A549 (cell line): Measurements from ENCODE around the gene ZDHHC3. TPM values are rescaled to one million over a fixed set of nuclear protein-coding genes. Genes with fewer than 3 reads are reported as not detected.

Source experiments
- ATAC-seq, 2 experiments: fragments of 200-7000 bp in 1 of 2; fragments of >200 bp in 1 of 2; cut with Nextera tagmentation in 1 of 2; cut with Tn5 transposase in 1 of 2; 3 replicates each; pipeline versions ENCODE4 v1.8.0 to v1.9.1; 2018 to 2020; ENCODE audit warnings: mild to moderate bottlenecking in 1 of 2, moderate library complexity in 1 of 2
- CTCF ChIA-PET: fragments of 300-600 bp; sonication (Branson Sonifier 250); formaldehyde crosslinking; extraction: SDS; loops from one replicate; lab custom pipeline; 2021; ENCODE audit warnings: antibody characterized with exemption, inconsistent platforms; lab: Yijun Ruan, JAX
- POLR2A ChIA-PET: fragments of 350-600 bp; formaldehyde crosslinking; extraction: SDS; loops from one replicate; lab custom pipeline; 2021; ENCODE audit warnings: antibody characterized with exemption, inconsistent platforms; lab: Yijun Ruan, JAX
- DNase-seq, 2 experiments: peaks; one replicate each; pipeline versions ENCODE4 v3.0.0 to v3.0.0-alpha.2; 2011 to 2016; ENCODE audit warnings: low read depth in 1 of 2, low spot score in 1 of 2
- FAIRE-seq: peaks from 2 replicates; lab custom pipeline; 2011; peaks lifted over from hg19 to GRCh38; lab: Jason Lieb, UNC
- H3K27ac ChIP-seq, 2 experiments: fragments of >200 bp; sonication (Bioruptor Twin); formaldehyde crosslinking; 3 replicates each; pipeline ENCODE4 v1.5.1; 2016 to 2017
- H3K4me1 ChIP-seq: fragments of >200 bp; sonication (Bioruptor Twin); formaldehyde crosslinking; 3 replicates; pipeline ENCODE4 v1.6.1; 2016
- H3K4me2 ChIP-seq: fragments of >200 bp; sonication (Bioruptor Twin); formaldehyde crosslinking; 3 replicates; pipeline ENCODE4 v1.6.1; 2016
- H3K4me3 ChIP-seq: fragments of >200 bp; sonication (Bioruptor Twin); formaldehyde crosslinking; 3 replicates; pipeline ENCODE4 v1.5.1; 2016
- H3K9me3 ChIP-seq: fragments of >200 bp; sonication (Bioruptor Twin); formaldehyde crosslinking; 3 replicates; pipeline ENCODE4 v1.6.1; 2016
- BCL3 ChIP-seq: fragments of >200 bp; sonication (Bioruptor Twin); formaldehyde crosslinking; IDR thresholded peaks from 3 replicates; pipeline ENCODE4 v1.6.1; 2016
- CEBPB ChIP-seq, 2 experiments: fragments of >200 bp in 1 of 2; sonication (Bioruptor Twin) in 1 of 2; formaldehyde crosslinking in 1 of 2; IDR thresholded peaks; 2 replicates each; pipeline ENCODE4 v1.6.1; 2012 to 2016
- CTCF ChIP-seq: fragments of >200 bp; sonication (Bioruptor Twin); formaldehyde crosslinking; IDR thresholded peaks from 3 replicates; pipeline ENCODE4 v1.5.1; 2016
- EHF ChIP-seq: fragments of 250-450 bp; sonication (Bioruptor Pico); IDR thresholded peaks from 2 replicates; pipeline ENCODE4 v1.5.0; 2020; ENCODE audit warnings: mild to moderate bottlenecking
- EP300 ChIP-seq, 2 experiments: fragments of >200 bp; sonication (Bioruptor Twin); formaldehyde crosslinking; IDR thresholded peaks; 2 replicates in 1 of 2; 3 replicates in 1 of 2; pipeline ENCODE4 v1.6.1; 2016 to 2017
- FOSL2 ChIP-seq, 2 experiments: fragments of 450-650 bp in 1 of 2; fragments of >200 bp in 1 of 2; sonication (Bioruptor Twin) in 1 of 2; formaldehyde crosslinking; IDR thresholded peaks; 2 replicates each; pipeline versions ENCODE4 v1.5.0 to v1.6.1; 2016 to 2020; ENCODE audit warnings: mild to moderate bottlenecking in 1 of 2, moderate library complexity in 1 of 2
- FOXS1 ChIP-seq: fragments of 250-450 bp; sonication (Bioruptor Pico); IDR thresholded peaks from 2 replicates; pipeline ENCODE4 v1.5.0; 2020; ENCODE audit warnings: mild to moderate bottlenecking, moderate library complexity
- GATA3 ChIP-seq: IDR thresholded peaks from 2 replicates; pipeline ENCODE4 v1.6.1; 2012; ENCODE audit warnings: borderline replicate concordance
- HES2 ChIP-seq: fragments of >200 bp; sonication (Bioruptor Twin); formaldehyde crosslinking; IDR thresholded peaks from 2 replicates; pipeline ENCODE4 v1.6.1; 2016
- HEYL ChIP-seq: fragments of 250-450 bp; sonication (Bioruptor Pico); IDR thresholded peaks from 2 replicates; pipeline ENCODE4 v1.8.0; 2021; ENCODE audit warnings: mild to moderate bottlenecking, moderate library complexity
- HOXA7 ChIP-seq: fragments of 250-450 bp; sonication (Bioruptor Pico); IDR thresholded peaks from 2 replicates; pipeline ENCODE4 v1.5.0; 2020; ENCODE audit warnings: mild to moderate bottlenecking, moderate library complexity
- HOXB13 ChIP-seq: fragments of 250-450 bp; sonication (Bioruptor Pico); IDR thresholded peaks from 2 replicates; pipeline ENCODE4 v1.5.0; 2020; ENCODE audit warnings: low read depth, mild to moderate bottlenecking, moderate library complexity
- JUNB ChIP-seq: fragments of >200 bp; sonication (Bioruptor Twin); formaldehyde crosslinking; IDR thresholded peaks from 2 replicates; pipeline ENCODE4 v1.6.1; 2016
- KDM1A ChIP-seq: fragments of 200-600 bp; sonication (generic); IDR thresholded peaks from 2 replicates; pipeline ENCODE4 v1.6.1; 2016; ENCODE audit warnings: low read depth, mild to moderate bottlenecking
- KDM5A ChIP-seq: fragments of 200-600 bp; sonication (generic); IDR thresholded peaks from 2 replicates; pipeline ENCODE4 v1.6.1; 2016; ENCODE audit warnings: antibody characterized with exemption, mild to moderate bottlenecking
- MAX ChIP-seq: IDR thresholded peaks from 2 replicates; pipeline ENCODE4 v1.6.1; 2012
- NR3C1 ChIP-seq: fragments of >200 bp; sonication (Bioruptor Twin); formaldehyde crosslinking; IDR thresholded peaks from 3 replicates; pipeline ENCODE4 v1.6.1; 2017
- PBX3 ChIP-seq: IDR thresholded peaks from 2 replicates; pipeline ENCODE4 v1.6.1; 2012
- POLR2AphosphoS2 ChIP-seq: conservative IDR thresholded peaks from 2 replicates; pipeline ENCODE4 v1.6.1; 2012; ENCODE audit warnings: low read length, improper control_type of control experiment, inconsistent platforms
- RAD21 ChIP-seq, 2 experiments: fragments of >200 bp in 1 of 2; sonication (Bioruptor Twin) in 1 of 2; formaldehyde crosslinking in 1 of 2; IDR thresholded peaks in 1 of 2; conservative IDR thresholded peaks in 1 of 2; 2 replicates in 1 of 2; 3 replicates in 1 of 2; pipeline ENCODE4 v1.6.1; 2012 to 2018; ENCODE audit warnings: inconsistent platforms in 1 of 2
- REST ChIP-seq: fragments of 200-600 bp; sonication (generic); IDR thresholded peaks from 2 replicates; pipeline ENCODE4 v1.6.1; 2016; ENCODE audit warnings: antibody characterized with exemption, mild to moderate bottlenecking, moderate library complexity
- TP53 ChIP-seq: fragments of 250-450 bp; sonication (Bioruptor Pico); IDR thresholded peaks from 2 replicates; pipeline ENCODE4 v1.5.0; 2021; ENCODE audit warnings: mild to moderate bottlenecking, moderate library complexity
- ZFP36 ChIP-seq: fragments of 450-650 bp; IDR thresholded peaks from 2 replicates; pipeline ENCODE4 v1.6.1; 2014; ENCODE audit warnings: borderline replicate concordance; ENCODE audit not compliant: partially characterized antibody
- ZSCAN20 ChIP-seq: fragments of 250-450 bp; sonication (Bioruptor Pico); IDR thresholded peaks from 2 replicates; pipeline ENCODE4 v1.8.0; 2022; ENCODE audit warnings: mild to moderate bottlenecking, moderate library complexity
- WGBS: methylation state at CpG from one replicate; pipeline ENCODE4 v1.1.6; 2017; ENCODE audit errors: missing lambda C conversion rate; 5-methylcytosine and 5-hydroxymethylcytosine counted together
- polyA plus RNA-seq, 4 experiments: library from polyadenylated mRNA; depleted of rRNA in 3 of 4; stranded (reverse); fragments of >200 nt; fragmentation: RNase III in 1 of 4; extraction: RNeasy Plus Mini Kit Qiagen cat#74134 plus additional on column Dnase treatment in 1 of 4; gene quantifications; 2 replicates in 3 of 4; 3 replicates in 1 of 4; pipeline ENCODE4 v1.2.3, GENCODE V29; 2011 to 2017

Gene ZDHHC3
- polyA plus RNA-seq, 2 of the 4 experiments (the other 2 are of a cell fraction), result 28.7 to 57.7 TPM

- no peak overlapping the region for H3K4me3 ChIP-seq
- CTCF ChIA-PET, result interaction anchor here (1.7 kb wide), 1 partner anchor 11 kb away, joined by 6 read pairs; no protein-coding TSS in a partner anchor
- WGBS, result 80% methylated on average over 13 of the region's 15 CpGs
- H3K4me2 ChIP-seq, result no peak overlapping the region
- DNase-seq (no peak), ATAC-seq (no peak), FAIRE-seq (no peak)
- no peaks in the 10 kb centered on the region for H3K4me1 ChIP-seq
- POLR2A ChIA-PET, result no interaction called here
- TF ChIP-seq HEYL (CRISPR knock-in tag) (no peak), KDM5A (no peak), GATA3 (no peak), CTCF (no peak), NR3C1 (no peak), ZSCAN20 (CRISPR knock-in tag) (no peak), HES2 (no peak)
- H3K9me3 ChIP-seq, result peaks cover 3% of the 10 kb centered on the region; the same call in 1 of the 3 replicates
- no peak overlapping the region for H3K27ac ChIP-seq
Measured at GRCh38 chr3:44903751-44904150, 72.2 kb downstream of the ZDHHC3 start.

GRCh38 chr3:44903314-44903713, 72.7 kb downstream of the ZDHHC3 start:
- DNase-seq (no peak), ATAC-seq (no peak), FAIRE-seq (no peak)
- 29% methylated on average over 1 of the region's 2 CpGs for WGBS
- Histone ChIP-seq H3K4me1 (no peaks in the 10 kb centered on the region), H3K27ac (no peak overlapping the region), H3K4me3 (no peak overlapping the region), H3K9me3 (peaks cover 3% of the 10 kb centered on the region; the same call in 1 of the 3 replicates), H3K4me2 (no peak overlapping the region)
- ChIA-PET POLR2A (no interaction called here), CTCF (no interaction called here)
- TF ChIP-seq CEBPB (IDR thresholded peaks at IDR 0.05), result no peak
- TF ChIP-seq HOXB13 (CRISPR knock-in tag), result no peak
- no peak for TF ChIP-seq MAX
- no peak for TF ChIP-seq REST
- TF ChIP-seq KDM1A, result no peak
- no peak for TF ChIP-seq JUNB
- no peak for TF ChIP-seq FOXS1 (CRISPR knock-in tag)
- no peak for TF ChIP-seq EP300 (IDR thresholded peaks at IDR 0.05)
- TF ChIP-seq FOSL2 (IDR thresholded peaks at IDR 0.05), result no peak
- TF ChIP-seq FOSL2 (CRISPR knock-in tag; IDR thresholded peaks at IDR 0.05), result no peak

GRCh38 chr3:44902628-44903027, 73.3 kb downstream of the ZDHHC3 start:
- Histone ChIP-seq H3K27ac (no peak overlapping the region), H3K9me3 (peaks cover 3% of the 10 kb centered on the region; the same call in 1 of the 3 replicates), H3K4me3 (no peak overlapping the region), H3K4me2 (no peak overlapping the region), H3K4me1 (no peaks in the 10 kb centered on the region)
- WGBS, result 73% methylated on average over 4 of the region's 4 CpGs
- no peak for FAIRE-seq
- ChIA-PET POLR2A (no interaction called here), CTCF (no interaction called here)
- TF ChIP-seq HOXA7, result no peak
- no peak for TF ChIP-seq MAX
- no peak for TF ChIP-seq ZFP36
- no peak for TF ChIP-seq GATA3
- no peak for TF ChIP-seq BCL3
- no peak for TF ChIP-seq PBX3
- TF ChIP-seq POLR2AphosphoS2, result no peak
- no peak for TF ChIP-seq EHF (CRISPR knock-in tag)
- TF ChIP-seq TP53, result no peak
- TF ChIP-seq EP300 (IDR thresholded peaks at IDR 0.05), result no peak
- TF ChIP-seq RAD21 (conservative IDR thresholded peaks at IDR 0.05 in 1 of 2, IDR thresholded peaks at IDR 0.05 in 1 of 2), result no peak
- no peak for TF ChIP-seq FOSL2 (IDR thresholded peaks at IDR 0.05)
- TF ChIP-seq FOSL2 (CRISPR knock-in tag; IDR thresholded peaks at IDR 0.05), result no peak
- DNase-seq, result no peak
- no peak for ATAC-seq
